Fibroblast of skin of scalp (primary cell): ENCODE results near the gene TINCR. TPM values are rescaled to one million over a fixed set of nuclear protein-coding genes. Genes with fewer than 3 reads are reported as not detected.
"Not testable (repeated sequence)": the region's sequence is repeated elsewhere in the genome, so short reads cannot be mapped to it uniquely, and the experiment has no call there.

Experiments used
- DNase-seq: peaks from one replicate; pipeline ENCODE4 v3.0.0-alpha.2; 2013
- polyA plus RNA-seq, 2 experiments: library from polyadenylated mRNA; unstranded; fragments of 120-200 nt; gene quantifications; one replicate each; pipeline ENCODE4 v1.2.1, GENCODE V29; 2013; ENCODE audit not compliant: insufficient read length in 2 of 2

The TINCR gene
- 0.25 TPM for polyA plus RNA-seq (2013, experiment 1 of 2; ENCODE audit: insufficient read length)
- 0.25 TPM for polyA plus RNA-seq (2013, experiment 2 of 2; ENCODE audit: insufficient read length)

DNA sequence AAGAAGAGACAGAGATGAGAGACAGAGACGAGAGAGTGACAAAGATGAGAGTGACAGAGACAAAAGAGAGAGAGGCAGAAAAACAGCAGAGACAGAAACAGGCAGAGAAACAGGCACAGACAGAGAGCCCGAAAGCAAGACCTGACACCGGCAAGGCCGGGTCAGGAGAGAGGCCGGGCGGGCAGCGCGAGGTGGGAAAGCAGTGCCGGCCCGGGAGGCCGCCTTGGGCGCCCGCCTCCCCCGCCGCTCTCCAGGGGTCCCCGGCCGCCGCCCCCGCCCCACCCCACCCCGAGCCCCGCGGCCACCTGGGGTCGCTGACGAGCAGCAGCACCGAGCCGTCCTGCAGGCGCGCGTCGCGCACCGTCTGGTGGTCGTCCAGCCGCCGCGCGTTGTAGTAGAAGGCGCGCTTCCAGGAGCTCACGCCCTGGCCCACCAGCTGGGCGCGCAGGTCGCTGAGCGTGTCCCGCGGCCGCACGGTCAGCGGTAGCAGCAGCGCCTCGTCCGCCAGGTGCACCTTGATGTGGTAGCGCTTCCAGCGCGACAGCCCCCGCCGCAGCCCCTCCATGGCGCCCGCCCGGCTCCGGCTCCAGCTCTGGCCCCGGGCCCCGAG is at the start of gene TINCR:
TSS of gene TINCR (minus strand) at position 594 of the 610 bp plus-strand sequence.
- DNase-seq = no peak

DNA sequence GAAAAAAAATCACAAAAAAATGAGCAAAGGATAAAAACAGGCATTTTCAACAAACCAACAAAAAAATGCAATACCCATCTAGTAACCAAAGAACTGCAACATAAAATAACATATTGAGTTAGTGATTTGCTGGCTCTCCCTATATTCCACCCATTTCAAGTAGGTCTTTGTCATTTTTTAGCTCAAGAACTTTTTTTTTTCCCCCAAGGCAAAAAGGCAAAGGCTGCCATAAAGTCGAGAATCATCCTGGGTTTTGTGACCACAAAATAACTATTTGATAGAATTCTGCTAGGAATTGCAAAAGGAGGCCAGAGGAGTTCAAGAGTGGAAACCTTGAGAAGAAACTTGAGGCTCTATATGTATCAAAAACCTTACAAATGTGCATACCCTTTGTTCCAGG is 49.3 kb upstream of the TINCR start:
- DNase-seq = no peak

DNA sequence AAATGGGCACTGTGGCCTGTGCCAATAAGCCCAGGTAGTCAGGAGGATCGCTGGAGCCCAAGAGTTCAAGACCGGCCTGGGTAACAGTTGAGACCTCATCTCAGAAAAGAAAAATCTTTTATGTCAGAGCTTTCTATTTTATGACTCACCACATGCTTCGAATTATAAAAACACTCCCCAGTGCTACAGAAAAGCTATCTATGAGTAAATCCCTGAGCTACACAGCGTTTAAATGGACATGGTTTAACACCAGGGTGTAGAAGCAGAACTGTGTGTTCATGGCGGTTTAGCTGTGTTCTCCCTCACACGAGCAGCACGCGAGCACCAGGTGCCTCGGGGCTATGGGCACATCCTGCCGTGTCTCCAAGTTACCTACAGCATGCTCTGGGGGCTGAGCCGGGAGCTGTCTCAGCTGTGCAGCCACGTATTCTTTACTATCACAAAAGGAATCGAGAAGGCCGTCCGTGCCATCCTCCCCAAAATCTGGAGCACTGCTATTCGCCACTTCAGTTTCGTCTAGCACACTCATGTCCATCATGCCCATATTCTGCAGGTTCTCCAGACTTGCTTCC is 48.1 kb upstream of the TINCR start:
- peak; percentile 34 for DNase-seq

DNA sequence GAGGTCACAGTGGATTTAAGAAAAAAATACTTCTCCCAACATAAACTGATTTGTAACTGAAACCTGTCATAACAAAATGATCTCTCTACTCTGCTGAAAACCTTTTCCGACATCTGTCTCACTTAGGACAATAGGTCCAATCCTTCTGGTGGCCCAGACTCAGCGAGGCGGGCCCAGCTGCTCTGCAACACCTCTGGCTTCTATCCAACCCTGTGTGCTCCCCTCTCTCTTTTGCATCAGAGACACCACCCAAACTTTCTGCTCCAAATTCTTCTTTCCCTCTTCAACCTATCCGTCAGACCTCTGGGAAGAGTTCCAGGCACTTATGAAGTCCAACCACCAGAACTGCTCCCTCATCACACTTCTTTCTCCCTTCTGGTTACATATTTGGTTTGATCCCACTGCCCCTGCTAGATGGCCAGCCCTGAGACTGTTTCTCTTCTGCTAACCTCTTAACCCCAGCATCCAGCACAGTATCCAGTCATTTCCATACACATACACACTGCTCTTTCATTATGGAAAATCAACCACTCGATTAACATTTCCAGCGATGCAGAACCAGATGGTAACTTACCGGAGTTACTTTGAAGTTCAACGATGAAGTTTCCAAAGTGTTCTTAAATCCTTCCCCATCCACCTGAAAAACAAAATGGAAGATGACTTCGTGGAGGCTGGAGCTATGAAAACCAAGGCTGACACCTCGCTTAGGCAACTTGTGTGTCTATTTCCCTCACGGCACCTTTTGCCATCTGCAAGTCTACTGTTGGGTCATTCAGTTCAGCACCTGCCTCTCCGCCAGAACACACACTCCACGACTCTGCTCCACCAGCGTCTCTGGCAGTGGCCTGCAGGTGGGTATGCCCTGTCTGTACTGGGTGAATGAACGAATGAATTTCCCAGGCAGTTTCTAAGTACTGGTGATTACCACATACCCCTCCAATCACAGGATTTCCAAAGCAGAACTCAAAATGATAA is 45.4 kb upstream of the TINCR start:
- no peak for DNase-seq

DNA sequence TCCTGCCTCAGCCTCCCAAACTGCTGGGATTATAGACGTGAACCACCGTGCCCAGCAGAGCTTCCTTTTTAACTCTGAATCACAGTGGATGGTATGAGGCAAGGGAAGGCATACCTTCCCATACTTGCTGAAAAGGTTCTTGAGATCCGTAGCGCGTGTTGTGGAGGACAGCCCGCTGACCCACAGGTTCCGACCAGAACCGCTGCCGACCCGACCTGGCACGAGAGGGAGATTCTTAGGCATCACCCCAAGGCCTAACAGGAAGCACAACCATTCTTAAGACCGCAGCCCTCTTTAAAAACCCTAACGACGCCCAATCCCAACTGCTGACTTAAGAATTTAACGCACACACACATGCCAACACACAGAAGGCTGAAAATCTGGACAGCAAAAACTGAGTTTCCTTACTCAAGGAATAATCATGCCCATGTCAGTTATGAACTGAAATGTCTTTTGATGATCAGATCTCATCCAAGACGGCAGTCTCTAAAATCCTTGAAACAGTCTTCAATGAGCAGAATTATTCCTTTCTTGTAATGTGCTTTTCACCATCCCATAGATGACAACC is 42.2 kb upstream of the TINCR start:
- no peak for DNase-seq

DNA sequence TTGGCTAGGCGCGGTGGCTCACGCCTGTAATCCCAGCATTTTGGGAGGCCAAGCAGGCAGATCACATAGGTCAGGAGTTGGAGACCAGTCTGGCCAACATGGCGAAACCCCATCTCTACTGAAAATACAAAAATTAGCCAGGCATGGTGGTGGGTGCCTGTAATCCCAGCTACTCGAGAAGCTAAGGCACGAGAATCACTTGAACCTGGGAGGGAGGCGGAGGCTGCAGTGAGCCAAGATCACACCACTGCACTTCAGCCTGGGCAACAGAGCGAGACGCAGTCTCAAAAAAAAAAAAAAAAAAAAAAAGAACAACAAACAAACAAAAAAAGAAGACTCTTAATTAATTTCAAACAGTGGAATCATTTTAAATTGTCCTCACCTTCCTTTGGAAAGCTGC is 41.0 kb upstream of the TINCR start:
- not testable (repeated sequence) for DNase-seq

DNA sequence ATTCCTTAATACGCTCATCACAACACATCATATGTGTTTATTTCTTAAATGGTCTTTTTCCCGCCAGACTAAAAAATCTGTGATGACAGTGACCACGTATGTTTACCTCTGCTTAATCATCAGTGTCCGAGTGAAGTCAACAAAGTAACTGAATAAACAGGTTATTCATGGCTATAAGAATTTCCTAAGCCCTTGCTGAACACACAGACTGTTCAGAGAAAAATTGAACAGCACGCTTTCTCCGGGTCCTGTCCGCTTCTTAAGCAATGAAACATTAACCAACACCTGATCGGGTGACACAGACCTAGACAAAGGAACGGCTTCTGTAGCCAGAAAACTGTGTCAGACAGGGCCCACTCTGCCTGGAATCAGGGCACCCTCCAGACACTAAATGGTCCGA is 40.5 kb upstream of the TINCR start:
- DNase-seq = no peak

DNA sequence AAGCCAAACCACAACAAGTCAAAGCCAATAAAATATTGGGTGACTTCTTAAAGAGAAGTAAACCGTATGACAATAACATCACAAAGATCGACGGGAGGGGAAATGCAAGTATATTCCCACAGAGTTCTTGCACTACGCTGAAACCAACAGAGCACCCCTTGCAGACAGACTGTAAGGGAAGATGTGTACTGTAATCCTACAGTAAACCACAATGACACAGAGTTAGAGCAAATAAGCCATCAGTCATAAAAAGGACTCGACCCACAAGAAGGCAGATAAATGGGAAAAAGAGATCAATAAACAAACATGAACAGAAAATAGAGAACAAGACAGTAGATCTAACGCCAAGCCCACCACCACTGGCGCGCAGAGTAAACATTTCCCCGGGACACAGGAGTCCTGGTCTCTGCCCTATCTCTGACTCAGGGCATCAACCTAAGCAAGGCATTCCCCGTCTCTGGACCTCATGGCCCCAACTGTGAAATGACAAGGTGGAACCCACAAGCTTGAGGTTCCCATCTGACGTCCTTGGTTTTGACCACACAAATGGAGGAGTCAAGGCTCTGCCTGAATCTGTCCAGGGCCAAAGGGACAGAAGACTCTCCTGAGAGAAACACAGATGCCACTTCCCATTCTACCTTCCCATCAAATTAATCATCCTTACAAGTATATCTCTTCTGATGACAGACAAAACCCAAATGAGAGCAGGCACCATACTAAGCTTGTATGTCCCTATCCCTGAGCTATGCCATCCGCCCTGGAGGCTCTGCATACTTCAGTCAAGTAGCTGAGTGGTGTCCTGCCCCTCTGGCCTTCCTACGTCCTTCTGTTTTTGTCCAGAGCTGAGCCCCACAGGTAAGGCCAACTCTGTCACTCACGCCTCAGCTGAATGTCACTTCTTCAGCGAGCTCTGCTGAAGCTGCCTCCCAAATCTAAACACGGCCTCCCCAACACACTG is 39.8 kb upstream of the TINCR start:
- no peak for DNase-seq

DNA sequence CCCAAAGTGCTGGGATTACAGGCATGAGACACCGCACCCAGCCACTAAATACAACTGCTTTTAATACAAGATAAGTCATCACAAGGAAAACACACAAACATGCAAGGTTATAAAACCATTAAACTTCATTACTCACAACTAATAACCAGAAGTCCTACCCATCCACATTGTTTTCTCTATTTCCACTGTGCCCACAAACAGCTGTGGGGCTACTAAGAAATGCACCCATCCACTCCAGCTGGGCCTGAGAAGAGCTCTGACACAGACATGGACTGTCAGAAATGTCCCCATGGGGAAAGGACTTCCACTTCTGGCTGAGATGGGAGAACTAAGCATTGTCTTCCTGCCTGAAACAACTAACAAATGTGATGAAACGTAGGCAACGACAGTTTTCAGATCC is 37.6 kb upstream of the TINCR start:
- no peak for DNase-seq

DNA sequence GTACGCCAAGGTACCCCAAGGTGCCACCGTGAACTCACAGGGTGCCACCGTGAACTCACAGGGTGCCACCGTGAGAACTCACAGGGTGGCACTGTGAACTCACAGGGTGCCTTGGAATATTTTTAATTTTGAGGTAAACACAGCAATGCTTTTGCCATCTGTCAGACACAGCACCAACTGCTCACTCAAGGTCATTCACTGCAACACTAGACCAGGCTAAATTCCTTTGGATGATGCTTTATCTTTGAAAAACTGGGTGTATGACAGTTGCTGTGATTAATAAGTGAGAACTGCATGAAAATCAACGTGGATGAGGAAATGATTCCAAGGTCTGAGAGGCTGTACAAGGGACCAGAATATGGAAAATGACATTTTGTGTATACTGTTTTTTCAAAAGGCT is 35.9 kb upstream of the TINCR start:
- DNase-seq = no peak

DNA sequence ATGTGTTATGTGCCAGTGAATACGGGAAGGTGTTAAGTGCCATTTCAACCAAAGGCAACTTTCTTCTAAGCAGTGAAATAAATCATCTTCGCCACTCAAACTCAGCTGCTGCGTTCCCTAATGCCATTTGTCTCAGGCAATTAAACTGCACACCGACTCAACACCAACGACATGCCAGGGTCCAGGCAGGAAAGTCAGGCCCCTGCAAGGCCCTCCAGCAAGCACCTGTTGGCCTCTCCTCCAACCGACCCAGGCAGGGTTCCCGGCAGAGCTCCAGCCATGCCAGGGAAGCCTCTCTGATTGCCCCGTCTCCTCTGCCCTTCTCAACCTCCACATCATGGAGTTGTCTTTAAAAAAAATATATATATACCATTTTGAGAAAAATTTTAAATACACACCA is 33.0 kb upstream of the TINCR start:
- no peak for DNase-seq

DNA sequence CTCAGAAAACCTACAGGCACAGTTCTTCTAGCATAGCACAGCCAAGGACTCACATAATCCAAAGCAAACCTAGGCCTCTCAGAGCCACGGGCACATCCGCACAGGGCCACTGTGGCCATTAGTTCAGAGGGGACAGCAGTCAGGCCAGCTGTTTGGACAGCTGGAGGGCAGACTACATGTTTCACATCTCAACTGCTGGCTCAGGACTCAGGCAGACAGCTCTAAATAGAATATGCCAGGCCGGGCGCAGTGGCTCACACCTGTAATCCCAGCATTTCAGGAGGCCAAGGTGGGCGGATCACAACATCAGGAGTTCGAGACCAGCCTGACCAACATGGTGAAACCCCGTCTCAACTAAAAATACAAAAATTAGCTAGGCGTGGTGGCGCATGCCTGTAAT is 28.0 kb upstream of the TINCR start:
- no peak for DNase-seq

DNA sequence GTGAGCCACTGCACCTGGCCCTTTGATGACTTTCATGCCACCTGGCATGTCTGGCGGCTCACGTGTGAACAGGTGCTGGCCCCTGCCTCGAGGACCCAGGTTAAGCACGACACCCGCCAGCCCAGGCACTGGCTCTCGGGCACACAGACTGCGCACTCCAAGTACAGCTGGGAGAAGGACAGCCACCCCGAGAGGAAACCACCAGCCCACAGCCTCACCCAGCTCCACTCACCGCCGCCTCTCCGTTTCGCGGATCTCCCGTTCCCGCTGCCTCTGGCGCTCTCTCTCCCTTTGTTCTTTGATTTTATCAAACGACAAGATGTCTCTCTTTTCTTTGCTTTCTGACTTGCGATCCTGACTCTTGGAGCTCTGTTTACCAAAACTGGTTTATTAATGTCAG is 27.4 kb upstream of the TINCR start:
- DNase-seq = no peak

DNA sequence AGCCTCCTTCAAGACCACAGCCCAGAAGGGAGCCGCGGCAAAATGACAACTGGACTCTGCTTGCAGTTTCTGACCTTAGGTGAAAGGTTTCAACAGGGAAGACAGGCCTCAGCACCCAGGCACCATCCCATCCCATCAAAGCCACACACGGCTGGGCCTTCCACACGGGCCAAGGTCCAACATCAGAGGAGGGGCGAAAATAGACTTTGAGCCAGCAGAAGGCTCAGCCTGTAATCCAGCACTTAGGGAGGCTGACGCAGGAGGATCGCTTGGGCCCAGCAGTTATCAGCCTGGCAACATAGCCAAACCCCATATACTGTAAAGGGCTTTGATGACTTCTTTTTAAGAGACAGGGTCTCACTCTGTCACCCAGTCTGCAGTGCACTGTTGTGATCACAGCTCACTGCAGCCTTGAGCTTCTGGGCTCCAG is 26.8 kb upstream of the TINCR start:
- DNase-seq = no peak

DNA sequence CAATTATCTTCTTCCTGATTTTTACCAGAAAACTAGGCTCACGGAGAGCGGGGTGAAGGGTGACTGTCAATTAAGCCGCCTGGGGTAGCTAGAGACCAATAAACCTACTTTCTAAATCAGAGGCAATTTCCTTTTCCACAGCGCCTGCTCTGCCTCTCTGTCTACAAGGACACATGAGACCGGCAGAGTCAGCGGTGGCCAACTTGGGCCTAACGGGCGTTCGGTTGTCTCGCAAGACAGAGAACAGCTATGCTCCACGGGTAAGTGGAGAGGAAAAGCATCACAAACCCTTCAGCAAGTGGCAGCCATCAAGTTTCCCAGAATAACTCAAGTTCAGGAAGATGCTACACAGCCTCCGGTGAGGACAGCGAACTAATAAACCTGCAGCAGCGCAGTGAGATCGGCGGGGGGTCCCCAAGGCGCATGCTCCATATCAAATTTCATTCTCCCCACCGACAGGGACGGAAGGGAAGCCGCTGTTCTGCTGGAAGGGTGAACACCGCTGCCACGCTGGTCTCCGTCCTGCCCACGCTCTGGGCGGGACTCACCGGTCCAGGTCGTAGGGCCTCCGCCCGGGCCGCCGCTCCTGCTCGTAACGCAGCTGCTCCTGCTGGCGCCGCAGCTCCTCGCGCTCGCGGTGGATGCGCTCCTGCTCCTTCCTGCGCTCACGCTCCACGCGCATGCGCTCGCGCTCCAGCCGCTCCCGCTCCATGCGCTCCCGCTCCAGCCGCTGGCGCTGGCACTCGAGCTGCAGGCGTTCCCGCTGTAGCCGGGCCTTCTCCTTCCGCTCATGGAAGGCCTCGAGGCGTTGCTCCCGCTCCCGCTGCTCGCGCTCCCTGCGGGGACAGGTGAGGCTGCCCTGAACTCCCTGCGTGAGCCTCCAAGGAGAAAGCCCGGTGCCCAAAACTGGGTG is 25.8 kb upstream of the TINCR start:
- DNase-seq = no peak

DNA sequence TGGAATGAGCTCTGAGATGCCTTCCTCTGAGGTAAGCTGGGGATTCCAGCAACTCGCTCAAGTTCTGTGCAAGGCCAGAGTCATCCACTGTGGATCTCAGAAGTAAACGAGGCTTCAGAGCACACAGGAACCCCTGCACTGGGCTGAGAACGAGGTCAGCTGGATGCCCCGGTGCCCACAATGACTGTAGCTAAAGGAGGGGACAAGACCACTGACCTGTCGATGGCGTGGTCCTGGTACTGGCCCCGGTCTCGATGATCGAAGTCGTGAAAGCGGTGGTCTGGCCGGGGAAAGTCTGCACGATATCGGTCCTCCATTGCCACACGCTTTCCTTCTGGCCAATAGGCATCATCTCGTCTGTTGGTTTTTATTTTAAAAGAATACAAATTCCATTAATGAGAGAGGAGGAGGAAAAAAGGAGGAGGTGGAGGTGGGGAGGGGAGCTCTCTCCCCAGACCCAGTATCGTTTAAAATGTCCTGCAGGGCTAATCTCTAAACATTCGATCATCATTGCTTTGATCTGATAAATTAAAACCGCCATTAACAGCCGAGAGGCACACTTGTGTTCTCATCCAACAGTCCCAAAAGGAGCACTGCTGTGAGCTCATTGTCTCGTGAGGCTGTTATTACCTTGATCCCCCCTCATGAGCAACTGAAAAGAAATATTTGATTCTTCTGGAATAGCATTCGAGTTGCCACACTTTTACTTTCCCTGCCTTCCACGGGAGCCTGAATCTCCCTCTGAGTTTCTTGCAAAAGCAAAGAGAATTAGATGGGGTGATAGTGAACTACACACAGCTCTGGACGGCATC is 25.0 kb upstream of the TINCR start:
- DNase-seq = no peak

DNA sequence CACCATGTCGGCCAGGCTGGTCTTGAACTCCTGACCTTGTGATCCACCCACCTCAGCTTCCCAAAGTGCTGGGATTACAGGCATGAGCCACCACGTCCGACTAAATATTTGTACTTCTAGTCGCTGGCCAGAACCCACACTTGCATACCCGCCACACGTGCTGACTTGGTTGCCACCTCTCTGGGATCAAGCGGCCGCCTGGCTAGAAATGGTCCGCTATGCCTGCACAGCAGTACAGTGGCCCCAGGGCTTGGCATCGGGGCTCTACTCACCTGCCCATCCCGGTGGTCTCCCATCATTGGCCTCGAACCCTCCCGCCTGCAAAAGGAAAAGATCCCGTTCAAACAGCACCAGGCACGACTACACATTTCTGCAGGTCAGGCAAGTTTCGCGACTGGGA is 23.7 kb upstream of the TINCR start:
- DNase-seq = no peak

DNA sequence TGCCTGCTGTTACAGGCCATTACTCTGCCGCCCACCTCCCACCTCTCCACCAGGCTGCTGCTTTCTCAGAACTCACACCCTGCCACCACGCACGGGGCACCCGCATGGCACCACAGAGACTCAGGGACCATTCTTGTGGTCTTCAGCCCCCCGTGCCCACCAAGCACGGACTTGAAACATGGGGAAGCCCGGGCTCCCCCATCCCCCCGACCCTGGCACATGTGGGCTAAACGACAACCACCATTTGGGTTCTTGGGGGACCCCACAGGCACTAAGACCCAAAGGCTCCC is 23.1 kb upstream of the TINCR start:
- DNase-seq = no peak

DNA sequence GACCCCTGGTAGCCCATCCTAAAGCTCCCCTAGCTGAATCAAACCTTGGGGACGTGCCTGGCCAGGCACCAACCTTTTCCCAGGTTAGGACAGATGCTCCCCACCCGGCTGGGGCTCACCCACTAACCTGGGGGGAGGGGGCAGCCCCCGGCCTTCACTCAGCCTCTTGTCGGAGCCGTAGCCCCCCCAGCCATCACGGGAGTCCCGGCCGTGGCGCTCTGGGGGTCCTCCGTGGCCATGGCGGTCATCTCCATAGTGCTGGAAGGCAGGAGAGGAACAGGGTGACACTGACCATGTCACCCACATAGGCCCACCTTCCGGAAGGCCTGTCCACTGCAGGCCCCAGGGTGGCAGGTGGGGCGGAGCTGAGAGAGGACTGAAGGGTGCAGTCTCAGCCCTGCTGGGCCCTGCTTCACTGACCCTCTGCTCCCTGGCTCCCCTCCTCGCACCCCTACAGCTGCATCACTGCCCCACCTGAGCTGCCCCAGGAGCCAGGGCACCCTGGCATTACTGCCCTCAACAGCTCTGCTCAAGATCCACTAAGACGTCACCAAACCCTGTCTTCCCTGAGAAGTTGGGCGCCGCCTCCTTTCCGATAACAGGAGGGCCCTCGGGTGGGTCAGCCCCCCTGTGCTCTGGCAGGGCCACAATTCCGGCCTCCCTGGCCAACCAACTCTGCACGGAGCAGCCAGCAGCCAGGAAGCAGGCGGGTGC is 22.6 kb upstream of the TINCR start:
- no peak for DNase-seq
